Body of pancreas (tissue), 4 donors: ENCODE measurements around the gene DUSP3. TPM values are rescaled to one million over a fixed set of nuclear protein-coding genes. Genes with fewer than 3 reads are reported as not detected.

Experiments used
- ATAC-seq: fragments of 150-250 bp; one replicate; pipeline ENCODE4 v1.9.1; 2016
- DNase-seq, 4 donors: peaks; one replicate each; pipeline ENCODE4 v3.0.0-alpha.2; 2019
- H3K27ac ChIP-seq, 4 donors: fragments of 200-600 bp; sonication (generic); 1 replicate in 3 of 4; 2 replicates in 1 of 4; pipeline versions ENCODE4 v1.5.1 to v1.6.1; 2016 to 2019; ENCODE audit warnings: mild to moderate bottlenecking in 1 of 4, mixed read lengths in 1 of 4, moderate library complexity in 1 of 4
- H3K27me3 ChIP-seq, 2 donors: fragments of 200-600 bp; sonication (generic); one replicate each; pipeline ENCODE4 v1.6.0; 2016; ENCODE audit warnings: mild to moderate bottlenecking in 1 of 2
- H3K36me3 ChIP-seq, 2 donors: fragments of 200-600 bp; sonication (generic); replicated peaks in 1 of 2; 2 replicates each; pipeline ENCODE4 v1.5.1; 2016; ENCODE audit warnings: low read depth in 2 of 2; ENCODE audit not compliant: insufficient read depth in 1 of 2
- H3K4me1 ChIP-seq: fragments of 200-600 bp; sonication (generic); one replicate; pipeline ENCODE4 v1.6.0; 2016
- H3K4me3 ChIP-seq, 2 donors: fragments of 200-600 bp; sonication (generic); 1 replicate in 1 of 2; 2 replicates in 1 of 2; pipeline ENCODE4 v1.5.1; 2016 to 2019
- H3K9me3 ChIP-seq, 3 donors: fragments of 200-600 bp; sonication (generic); 1 replicate in 2 of 3; 2 replicates in 1 of 3; pipeline ENCODE4 v1.5.1; 2016
- POLR2A ChIP-seq, 3 donors: fragments of 450-650 bp; IDR thresholded peaks; one replicate each; pipeline ENCODE4 v1.6.1; 2016; ENCODE audit warnings: antibody characterized with exemption in 3 of 3, mild to moderate bottlenecking in 2 of 3
- WGBS, 2 donors: methylation state at CpG; one replicate each; pipeline ENCODE4 v1.1.5; 2017; 5-methylcytosine and 5-hydroxymethylcytosine counted together
- intact Hi-C: fragments of 100-400 bp; cut with DNase I; formaldehyde crosslinking; loops from one replicate; pipeline ENCODE4 v1.15.1; 2023
- total RNA-seq, 2 donors: library from RNA; depleted of rRNA; stranded (reverse); fragments of >200 nt; gene quantifications; one replicate each; pipeline ENCODE4 v1.1.0, GENCODE V29; 2016
- TF ChIP-seq, protein P1 (sequence below), 7 experiments: fragments of 450-650 bp in 4 of 7; fragments of 200-600 bp in 3 of 7; sonication (generic) in 3 of 7; IDR thresholded peaks; one replicate each; pipeline ENCODE4 v1.5.1; 2016 to 2019; ENCODE audit warnings: antibody characterized with exemption in 7 of 7

DUSP3 gene
- total RNA-seq, 2 donors from 2014 or later, result 32.2 to 54.1 TPM

DNA sequence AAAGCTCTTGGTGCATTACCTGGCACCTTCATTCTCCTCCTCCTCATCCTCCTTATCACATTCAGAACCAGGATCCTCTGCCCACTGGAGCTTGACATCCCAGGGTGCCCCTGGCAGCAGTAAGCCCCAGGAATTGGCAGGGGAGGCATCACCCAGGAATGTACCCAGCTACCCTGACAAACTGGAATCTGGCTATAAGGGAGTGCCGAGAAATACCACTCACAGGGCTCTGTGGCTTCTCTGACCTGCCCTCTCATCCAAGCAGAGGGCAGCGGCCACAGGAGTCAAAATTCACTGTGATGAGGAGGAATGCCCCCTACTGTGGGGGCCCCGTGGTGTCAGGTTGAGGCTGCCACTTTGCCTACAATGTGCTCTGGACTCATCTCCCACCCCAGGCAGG is 34.6 kb upstream of the DUSP3 start:
- H3K36me3 ChIP-seq, result peaks cover 0 to 2% of the 10 kb centered on the region in 2 donors
- intact Hi-C loops, result no loop called here
- no peaks in the 10 kb centered on the region for H3K9me3 ChIP-seq
- ATAC-seq (no peak), DNase-seq (no peak)
- H3K4me1 ChIP-seq, result no peaks in the 10 kb centered on the region
- no peak overlapping the region for H3K27ac ChIP-seq
- 60 to 89% methylated on average over 1 to 3 of the region's 3 CpGs for WGBS, 2 donors
- no peaks in the 10 kb centered on the region for H3K27me3 ChIP-seq
- H3K4me3 ChIP-seq, result no peak overlapping the region
- no peak for TF ChIP-seq POLR2A (IDR thresholded peaks at IDR 0.05)
- TF ChIP-seq, protein P1, sequence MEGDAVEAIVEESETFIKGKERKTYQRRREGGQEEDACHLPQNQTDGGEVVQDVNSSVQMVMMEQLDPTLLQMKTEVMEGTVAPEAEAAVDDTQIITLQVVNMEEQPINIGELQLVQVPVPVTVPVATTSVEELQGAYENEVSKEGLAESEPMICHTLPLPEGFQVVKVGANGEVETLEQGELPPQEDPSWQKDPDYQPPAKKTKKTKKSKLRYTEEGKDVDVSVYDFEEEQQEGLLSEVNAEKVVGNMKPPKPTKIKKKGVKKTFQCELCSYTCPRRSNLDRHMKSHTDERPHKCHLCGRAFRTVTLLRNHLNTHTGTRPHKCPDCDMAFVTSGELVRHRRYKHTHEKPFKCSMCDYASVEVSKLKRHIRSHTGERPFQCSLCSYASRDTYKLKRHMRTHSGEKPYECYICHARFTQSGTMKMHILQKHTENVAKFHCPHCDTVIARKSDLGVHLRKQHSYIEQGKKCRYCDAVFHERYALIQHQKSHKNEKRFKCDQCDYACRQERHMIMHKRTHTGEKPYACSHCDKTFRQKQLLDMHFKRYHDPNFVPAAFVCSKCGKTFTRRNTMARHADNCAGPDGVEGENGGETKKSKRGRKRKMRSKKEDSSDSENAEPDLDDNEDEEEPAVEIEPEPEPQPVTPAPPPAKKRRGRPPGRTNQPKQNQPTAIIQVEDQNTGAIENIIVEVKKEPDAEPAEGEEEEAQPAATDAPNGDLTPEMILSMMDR (IDR thresholded peaks at IDR 0.05), result no peak

DNA sequence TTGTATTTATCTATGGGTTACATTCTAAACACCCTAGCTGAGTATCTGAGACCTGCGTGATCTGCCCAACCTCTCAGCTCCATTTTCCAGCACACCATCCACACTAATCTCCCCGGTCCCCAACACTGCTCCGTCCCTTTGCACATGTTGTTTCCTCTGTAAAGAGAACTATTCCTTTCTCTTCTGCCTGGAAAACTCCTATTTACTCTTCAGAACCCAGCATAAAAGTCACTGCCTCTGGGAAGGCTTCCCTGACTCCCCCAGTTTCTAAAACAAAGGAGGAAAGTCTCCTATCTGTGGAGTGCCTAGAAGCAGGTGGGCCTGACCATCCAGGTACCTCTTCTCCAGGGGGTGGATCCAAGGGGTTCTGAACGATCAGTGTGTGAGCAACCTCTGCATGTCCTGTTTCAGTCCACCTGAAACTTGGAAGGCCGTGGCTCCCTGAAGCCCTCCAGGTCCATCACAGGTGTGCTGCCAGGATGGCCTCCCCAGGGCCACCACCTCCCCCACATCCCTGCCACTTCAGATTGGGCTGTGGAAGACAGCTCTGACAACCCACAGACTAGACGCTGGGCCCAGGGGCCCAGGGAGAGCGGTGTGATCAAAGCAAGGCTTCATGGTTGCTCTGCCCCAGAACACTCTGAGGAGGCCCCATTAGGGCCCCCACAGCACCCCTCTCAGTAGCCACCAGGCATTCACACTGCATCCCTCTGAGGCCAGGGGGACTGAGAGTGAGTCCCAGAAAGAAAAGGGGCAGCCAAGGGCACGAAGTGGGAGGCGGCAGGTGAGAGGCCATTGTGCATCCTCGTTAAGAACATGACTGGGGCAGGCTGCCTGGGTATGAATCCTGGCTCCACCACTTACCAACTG is 33.9 kb upstream of the DUSP3 start:
- WGBS, 2 donors, result 82 to 90% methylated on average over 7 to 10 of the region's 10 CpGs
- intact Hi-C loops, result no loop called here
- Histone ChIP-seq H3K36me3 (peaks cover 0 to 2% of the 10 kb centered on the region in 2 donors), H3K27me3 (no peaks in the 10 kb centered on the region), H3K9me3 (no peaks in the 10 kb centered on the region), H3K27ac (no peak overlapping the region), H3K4me3 (no peak overlapping the region), H3K4me1 (no peaks in the 10 kb centered on the region)
- DNase-seq (no peak), ATAC-seq (no peak)
- no peak for TF ChIP-seq POLR2A (IDR thresholded peaks at IDR 0.05)
- TF ChIP-seq, protein P1 (IDR thresholded peaks at IDR 0.05), result no peak

DNA sequence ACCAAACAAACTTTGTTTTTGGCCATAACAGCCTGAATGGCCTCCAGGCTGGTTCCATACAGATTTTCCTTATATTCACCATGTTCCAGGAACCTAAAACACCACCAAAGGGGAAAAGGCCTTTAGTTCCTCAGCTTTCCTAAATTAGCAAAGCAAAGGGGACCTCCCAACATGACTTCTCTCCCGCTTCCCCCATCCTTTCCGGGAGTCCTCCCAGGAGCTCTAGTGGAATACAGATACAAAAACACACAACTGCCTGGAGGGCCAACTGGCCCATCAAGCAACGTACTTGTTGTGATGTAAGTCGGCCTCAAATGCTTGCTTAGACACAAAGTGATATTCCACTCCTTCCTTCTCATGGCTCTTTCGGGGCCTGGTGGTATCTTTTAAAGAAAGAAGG is 32.0 kb upstream of the DUSP3 start:
- Histone ChIP-seq H3K4me1 (no peaks in the 10 kb centered on the region), H3K27ac (no peak overlapping the region), H3K36me3 (peaks cover 0 to 2% of the 10 kb centered on the region in 2 donors), H3K27me3 (no peaks in the 10 kb centered on the region), H3K9me3 (no peaks in the 10 kb centered on the region), H3K4me3 (no peak overlapping the region)
- ATAC-seq (no peak), DNase-seq (no peak)
- intact Hi-C loops, result no loop called here
- 87 to 91% methylated on average over 5 of the region's 5 CpGs for WGBS, 2 donors
- TF ChIP-seq POLR2A (IDR thresholded peaks at IDR 0.05), result no peak
- TF ChIP-seq, protein P1 (IDR thresholded peaks at IDR 0.05), result no peak

DNA sequence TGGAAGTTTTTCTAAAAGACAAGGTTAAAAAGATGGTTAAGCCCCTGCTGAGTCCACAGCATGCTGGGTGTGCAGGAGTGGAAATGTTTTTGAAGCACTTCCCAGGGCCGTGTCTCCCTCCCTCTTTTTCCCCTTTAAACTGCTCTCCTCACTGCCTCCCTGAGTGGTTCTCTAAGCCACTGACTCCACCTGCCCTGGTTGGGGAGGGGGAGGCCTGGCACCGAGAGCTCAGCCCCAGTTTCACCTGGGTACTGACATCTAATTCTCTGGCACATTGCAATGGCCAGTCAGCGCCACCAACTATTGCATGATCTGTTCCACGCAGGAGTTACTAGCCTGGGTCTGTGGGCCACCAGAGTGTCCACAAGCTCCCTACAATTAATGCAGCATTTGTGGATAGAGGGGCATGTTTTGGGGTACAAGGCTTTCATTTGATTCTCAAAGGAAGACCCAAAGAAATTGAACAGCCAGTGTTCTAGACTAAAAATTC is 31.5 kb upstream of the DUSP3 start:
- intact Hi-C loops, result no loop called here
- DNase-seq (no peak), ATAC-seq (no peak)
- Histone ChIP-seq H3K4me3 (no peak overlapping the region), H3K27ac (no peak overlapping the region), H3K9me3 (no peaks in the 10 kb centered on the region), H3K4me1 (no peaks in the 10 kb centered on the region), H3K27me3 (no peaks in the 10 kb centered on the region), H3K36me3 (peaks cover 0 to 2% of the 10 kb centered on the region in 2 donors)
- 76 to 89% methylated on average over 4 of the region's 4 CpGs for WGBS, 2 donors
- no peak for TF ChIP-seq POLR2A (IDR thresholded peaks at IDR 0.05)
- TF ChIP-seq, protein P1 (IDR thresholded peaks at IDR 0.05), result no peak
